NCI-H1092 treated with DMSO at 0.1 percent for 48 hours (cell line): ENCODE measurements around the gene FEZF1.
A peak's percentile ranks its signal among the peaks of the same experiment; 100 is the strongest.

Experiments used
- DNase-seq: peaks from one replicate; lab custom pipeline; 2025; lab: John Stamatoyannopoulos, UW

The FEZF1 gene

GRCh38 chr7:122304319-122304975 lies at the start of gene FEZF1:
Gene FEZF1, minus strand, starts transcription at chr7:122304750. Its CDS starts 313 bp downstream, at chr7:122304437.
- DNase-seq = peak; percentile 27

DNA sequence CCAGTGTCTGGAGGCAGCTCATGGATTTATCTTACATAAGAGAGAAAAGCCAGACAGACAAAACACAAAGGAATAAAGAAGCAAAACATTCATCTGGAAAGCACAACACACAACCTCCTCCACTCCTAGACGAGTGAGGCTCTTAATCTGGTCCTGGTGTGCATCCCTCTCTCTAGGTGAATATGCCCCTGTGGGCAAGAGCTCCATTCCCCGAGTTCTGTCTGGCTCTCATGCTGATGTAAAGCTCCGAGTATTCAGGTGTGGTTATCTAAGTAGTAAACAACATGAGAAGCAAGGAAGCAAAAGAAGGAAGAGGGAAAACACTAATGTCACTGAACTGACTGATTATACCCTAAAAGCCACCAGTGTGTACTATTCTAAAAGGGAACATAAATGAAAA lies 47.9 kb upstream of the FEZF1 start:
- no peak for DNase-seq

- DNase-seq = no peak
Observed at GRCh38 chr7:122350701-122351100, 46.2 kb upstream of the FEZF1 start.

DNA sequence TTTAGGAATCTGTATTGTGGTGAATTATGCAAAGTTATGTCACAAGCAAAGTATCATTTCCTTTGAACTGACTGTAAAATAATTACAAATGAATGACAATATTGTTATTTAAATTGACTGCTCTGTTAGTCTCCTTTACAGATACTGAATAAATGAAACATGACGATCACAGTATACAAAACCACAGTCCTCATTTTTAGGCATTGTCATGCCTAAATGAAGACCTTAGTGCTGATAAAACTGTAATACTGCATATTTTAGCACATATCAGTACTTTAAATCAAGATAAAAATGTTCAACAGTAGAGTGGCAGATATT lies 39.7 kb upstream of the FEZF1 start:
- DNase-seq = no peak

- no peak for DNase-seq
Observed at GRCh38 chr7:122343601-122344302, 39.2 kb upstream of the FEZF1 start.

- DNase-seq = no peak
Observed at GRCh38 chr7:122340427-122340826, 35.9 kb upstream of the FEZF1 start.

DNA sequence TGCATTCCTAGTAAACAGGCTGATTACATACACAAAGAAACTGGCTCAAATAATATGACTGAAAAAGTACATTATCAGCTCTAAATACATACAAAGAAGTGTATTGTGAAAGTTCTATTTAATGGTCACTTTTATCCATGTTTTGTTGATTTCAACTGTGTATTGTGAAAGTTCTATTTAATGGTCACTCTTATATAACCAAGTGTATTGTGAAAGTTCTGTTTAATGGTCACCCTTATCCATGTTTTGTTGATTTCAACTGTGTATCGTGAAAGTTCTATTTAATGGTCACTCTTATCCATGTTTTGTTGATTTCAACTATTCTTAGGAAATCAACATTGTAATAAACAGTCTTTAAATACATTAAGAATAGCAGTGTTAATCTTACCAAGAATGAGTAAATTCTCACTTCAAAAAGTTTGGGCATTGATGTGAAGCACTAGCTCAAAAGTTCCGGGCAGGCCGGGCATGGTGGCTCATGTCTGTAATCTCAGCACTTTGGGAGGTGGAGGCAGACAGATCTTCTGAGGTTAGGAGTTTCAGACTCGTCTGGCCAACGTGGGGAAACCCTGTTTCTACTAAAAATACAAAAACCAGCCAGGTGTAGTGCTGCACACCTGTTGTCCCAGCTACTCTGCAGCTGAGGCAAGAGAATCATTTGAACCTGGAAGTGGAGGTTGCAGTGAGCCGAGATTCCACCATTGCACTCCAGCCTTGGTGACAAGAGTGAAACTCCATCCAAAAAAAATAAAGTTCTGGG lies 34.8 kb upstream of the FEZF1 start:
- DNase-seq = no peak

DNA sequence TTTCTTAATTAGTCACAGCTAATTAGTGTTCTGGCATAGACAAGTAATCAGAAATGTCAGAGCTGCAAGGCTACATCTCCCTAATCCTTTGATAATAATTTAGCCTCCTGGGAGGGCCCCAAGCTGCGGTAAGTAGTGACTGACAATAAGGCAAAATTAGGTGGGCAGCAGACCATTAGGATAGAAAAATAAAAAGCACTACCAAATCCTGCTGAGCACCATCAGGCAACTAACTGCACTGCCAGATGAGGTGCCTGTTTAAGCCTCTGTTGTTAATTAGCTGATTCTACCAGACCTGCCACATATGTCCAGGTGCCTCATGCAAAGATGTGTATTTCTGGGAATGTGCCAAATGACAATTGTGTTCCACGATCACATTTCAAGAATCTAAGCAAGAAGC lies 32.5 kb upstream of the FEZF1 start:
- no peak for DNase-seq

DNA sequence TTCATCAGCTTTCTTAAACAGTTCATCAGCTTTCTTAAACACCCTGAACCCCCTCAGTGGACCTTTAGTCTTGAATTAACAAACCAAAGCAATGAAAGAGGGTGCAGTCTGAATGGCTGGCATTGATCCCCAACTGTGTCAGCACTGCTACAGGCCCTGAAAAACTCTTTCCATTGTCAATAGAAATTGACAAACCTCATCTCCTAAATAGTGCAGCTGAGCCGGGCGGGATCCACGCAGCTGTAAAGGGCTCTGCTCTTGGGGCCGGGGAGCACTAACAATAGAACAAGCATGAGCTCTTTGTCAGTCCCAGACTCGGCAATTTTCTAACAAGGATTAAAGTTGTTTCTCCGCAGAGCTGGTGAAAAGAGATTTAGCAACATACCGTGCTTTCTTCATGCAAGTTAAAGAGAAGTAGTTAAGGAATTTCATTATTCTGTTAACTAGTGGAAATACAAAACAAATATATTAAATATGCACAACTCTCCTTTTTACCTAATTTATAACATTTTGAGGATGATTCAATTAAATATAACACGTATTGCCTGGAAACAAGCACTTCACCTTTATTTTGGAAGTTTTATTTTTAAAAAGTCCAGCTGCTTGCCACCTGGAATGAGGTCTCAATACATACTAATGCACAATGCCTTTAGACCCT lies 24.7 kb upstream of the FEZF1 start:
- no peak for DNase-seq

DNA sequence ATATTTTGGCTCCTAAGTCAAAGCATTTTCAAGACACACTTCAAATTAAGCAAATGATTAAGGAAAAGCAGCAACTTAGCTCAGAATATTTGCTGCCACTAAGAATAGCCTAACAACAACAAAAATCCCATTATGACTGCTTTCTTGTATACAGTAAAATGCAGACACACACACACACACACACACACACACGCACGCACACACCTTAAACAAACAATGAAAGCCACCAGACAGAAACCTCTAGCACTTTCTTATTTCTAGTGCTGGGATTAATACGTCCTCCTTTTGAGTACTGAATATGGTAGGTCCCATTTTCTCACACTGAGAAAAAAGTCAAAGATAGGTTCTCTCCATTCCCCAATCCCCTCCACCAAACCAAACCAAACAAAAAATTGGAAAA lies 23.4 kb upstream of the FEZF1 start:
- DNase-seq = no peak

- no peak for DNase-seq
Observed at GRCh38 chr7:122316467-122317388, 12.2 kb upstream of the FEZF1 start.

DNA sequence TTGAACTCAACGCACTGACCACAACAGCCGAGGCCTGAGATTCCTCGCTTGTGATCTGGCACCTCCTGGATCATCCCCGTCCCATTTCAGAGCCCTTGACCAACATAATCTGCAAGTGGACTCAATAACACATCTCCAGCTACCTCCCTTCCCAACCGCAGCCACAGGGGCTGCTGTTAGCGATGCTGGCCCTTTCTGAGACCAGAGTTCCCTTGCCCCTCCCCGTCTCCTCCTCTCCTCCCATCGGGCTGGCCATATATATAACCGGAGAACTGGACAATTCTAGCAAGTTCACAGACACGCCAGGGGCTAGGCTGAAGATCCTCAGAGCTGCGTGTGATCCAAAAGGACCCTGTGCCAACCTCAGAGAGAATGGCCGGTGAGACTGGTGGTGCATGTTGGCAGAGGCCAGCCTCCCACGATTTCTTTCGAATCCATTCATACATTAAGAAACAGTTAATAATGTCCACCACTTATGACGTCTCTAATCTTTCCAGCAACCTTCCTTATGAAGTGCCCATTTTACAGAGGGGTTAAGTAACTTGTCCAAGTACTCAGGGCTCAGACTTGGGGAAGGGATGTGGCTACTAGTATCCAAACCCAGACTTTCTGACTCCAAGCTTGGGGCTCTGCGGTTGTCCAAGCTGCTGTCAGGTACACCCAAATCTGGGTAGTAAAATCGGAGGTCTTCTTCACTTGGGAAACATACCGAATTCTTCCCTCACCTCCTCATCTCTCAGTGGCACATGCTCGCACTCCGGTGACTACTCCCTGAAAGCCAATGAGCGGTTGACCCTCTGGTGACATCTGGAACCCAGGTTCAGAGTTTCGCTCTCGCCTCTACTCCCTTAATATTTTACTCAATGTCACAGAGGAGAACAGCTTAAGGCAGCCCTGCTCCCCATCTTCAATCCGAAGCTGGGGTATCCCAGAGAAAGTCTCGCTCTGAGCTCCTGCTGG lies 11.2 kb upstream of the FEZF1 start:
- DNase-seq = no peak

DNA sequence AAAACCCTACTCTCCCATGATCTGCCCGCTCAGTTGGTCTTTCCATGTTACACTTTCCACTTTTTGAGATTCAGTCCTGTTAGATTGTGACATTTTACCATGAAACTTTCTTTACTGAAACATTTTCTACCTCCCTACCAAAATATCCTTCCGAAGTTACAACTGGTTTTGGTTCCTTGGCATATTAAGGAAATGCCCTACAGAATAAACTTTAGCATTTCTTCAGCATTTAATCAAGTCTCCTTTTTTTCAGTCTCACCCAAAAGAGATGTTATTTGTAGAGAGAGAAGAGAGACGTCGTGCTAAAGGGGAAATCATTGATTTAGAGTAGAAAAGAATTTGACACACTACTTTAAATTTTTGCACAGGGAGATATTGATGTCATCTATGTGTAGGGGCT lies 9.7 kb upstream of the FEZF1 start:
- DNase-seq = no peak

GRCh38 chr7:122312789-122313188 lies 8.2 kb upstream of the FEZF1 start:
- no peak for DNase-seq

DNA sequence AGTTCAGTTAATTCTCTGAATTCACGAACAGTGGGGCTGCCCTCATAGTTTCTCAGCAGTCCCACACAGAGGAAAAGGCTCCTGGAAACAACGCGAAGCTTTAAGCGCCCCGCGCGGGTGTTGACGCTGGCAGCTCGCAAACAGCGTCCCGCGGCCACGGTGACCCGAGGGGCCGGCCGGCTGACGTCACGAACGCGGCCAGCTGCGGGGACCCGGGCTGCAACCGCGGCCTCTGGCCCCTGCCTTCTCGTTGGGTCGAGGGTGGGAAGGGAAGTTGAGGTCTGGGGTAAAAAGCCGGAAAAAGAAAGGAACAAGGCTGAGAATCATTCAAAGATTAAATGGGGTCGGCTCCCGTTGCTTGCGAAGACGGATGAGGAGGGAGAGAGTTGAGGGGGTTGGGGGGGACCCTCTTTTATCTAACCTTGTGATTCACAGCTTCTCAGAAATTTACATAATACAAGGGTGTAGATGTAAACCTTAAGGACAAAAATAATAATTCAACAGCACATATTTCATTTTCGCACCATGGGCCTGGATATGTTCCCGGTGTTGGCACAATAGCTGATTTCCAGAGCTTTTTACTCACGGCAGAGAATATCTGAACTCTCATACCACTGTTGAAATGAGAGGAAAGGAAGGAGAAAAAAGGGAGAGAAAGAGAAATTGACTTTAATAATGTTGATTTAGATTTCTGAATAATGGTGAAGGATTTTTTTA lies 7.3 kb upstream of the FEZF1 start:
- DNase-seq = peak; percentile 8

- DNase-seq = no peak
Observed at GRCh38 chr7:122311050-122311700, 6.6 kb upstream of the FEZF1 start.

DNA sequence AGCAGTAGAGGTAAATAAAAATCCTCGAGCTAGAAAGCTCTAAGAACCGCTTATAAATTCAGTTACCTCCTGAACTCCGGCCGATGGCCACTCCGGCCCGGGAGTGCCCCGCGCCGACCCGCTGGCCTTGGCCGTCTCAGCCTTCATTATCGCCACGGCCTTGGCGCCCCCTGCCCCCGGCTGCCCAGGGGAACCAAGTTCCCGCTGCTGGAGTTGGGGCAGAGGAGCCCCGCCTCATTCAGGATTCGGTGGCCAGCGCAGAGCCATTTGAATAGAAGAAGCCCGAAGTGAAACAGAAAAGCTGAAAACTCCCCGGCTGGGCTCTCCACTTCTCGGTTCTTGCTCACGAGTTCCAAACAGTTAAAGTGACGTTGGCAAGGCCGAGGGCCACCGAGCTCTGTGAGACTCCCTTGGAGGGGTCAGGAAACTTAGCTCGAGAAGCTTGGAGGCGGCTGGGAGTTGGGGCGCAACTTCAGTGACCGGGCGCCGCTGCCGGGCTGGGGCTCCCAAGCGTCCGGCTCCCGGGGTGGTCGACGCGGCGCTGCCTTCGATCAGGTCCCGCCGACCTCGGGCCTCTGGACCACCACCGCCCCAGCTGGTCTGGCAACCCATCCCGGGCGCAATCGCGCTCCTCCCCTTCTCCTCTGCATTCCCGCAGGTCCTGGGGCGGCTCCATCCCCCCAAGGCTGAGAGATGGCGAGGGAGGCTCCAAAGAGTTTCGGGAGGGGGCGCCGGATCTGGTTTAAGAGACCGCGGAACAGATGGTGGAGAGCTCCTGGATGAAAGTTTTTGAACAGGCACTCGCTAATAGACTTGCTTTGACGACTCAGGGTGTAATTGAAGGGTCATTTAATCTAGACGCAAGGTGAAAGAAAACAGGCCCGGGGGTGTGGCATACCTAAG lies 5.8 kb upstream of the FEZF1 start:
- no peak for DNase-seq

GRCh38 chr7:122309421-122309820 lies 4.9 kb upstream of the FEZF1 start:
- no peak for DNase-seq
